Lower leg skin (tissue), 4 donors: Measurements from ENCODE around the gene TMIE. TPM values are rescaled to one million over a fixed set of nuclear protein-coding genes. Genes with fewer than 3 reads are reported as not detected.

ENCODE experiments used
- DNase-seq, 2 donors: peaks; one replicate each; pipeline ENCODE4 v3.0.0-alpha.2; 2019; ENCODE audit warnings: low spot score in 2 of 2
- H3K4me3 ChIP-seq: fragments of 200-600 bp; sonication (generic); 2 replicates; pipeline ENCODE4 v1.5.1; 2017; ENCODE audit warnings: mild to moderate bottlenecking, low read depth; ENCODE audit not compliant: poor library complexity, severe bottlenecking
- CTCF ChIP-seq, 3 donors: fragments of 450-650 bp; IDR thresholded peaks; one replicate each; pipeline ENCODE4 v1.5.1; 2016; ENCODE audit warnings: antibody characterized with exemption in 3 of 3, mild to moderate bottlenecking in 3 of 3, moderate library complexity in 2 of 3
- POLR2A ChIP-seq, 2 donors: fragments of 450-650 bp; IDR thresholded peaks; one replicate each; pipeline ENCODE4 v1.6.1; 2016 to 2017; ENCODE audit warnings: antibody characterized with exemption in 2 of 2, mild to moderate bottlenecking in 1 of 2, moderate library complexity in 1 of 2
- WGBS, 2 donors: methylation state at CpG; one replicate each; pipeline ENCODE4 v1.1.5; 2018; 5-methylcytosine and 5-hydroxymethylcytosine counted together
- intact Hi-C: fragments of 100-400 bp; cut with DNase I; formaldehyde crosslinking; loops from one replicate; pipeline ENCODE4 v1.15.0; 2023; ENCODE audit warnings: low total_unique reads
- total RNA-seq, 4 donors: library from RNA; depleted of rRNA; stranded (reverse); fragments of >200 nt; gene quantifications; one replicate each; pipeline ENCODE4 v1.1.0, GENCODE V29; 2016

TMIE gene
- total RNA-seq, 4 donors from 2014 or later, result 0.37 to 1.1 (median 0.67) TPM

- intact Hi-C loops, result loop anchor here (5.0 kb wide), 1 partner anchor 190 kb away; no protein-coding TSS in a partner anchor
- no peak for TF ChIP-seq CTCF (IDR thresholded peaks at IDR 0.05)
- DNase-seq, result peak in 1 of 2 donors; percentile 71
- 92 to 93% methylated on average over 4 to 7 of the region's 7 CpGs for WGBS, 2 donors
- no peak overlapping the region for H3K4me3 ChIP-seq
Observed at GRCh38 chr3:46707601-46708011, 6.4 kb downstream of the TMIE start.

GRCh38 chr3:46708401-46709156 lies 7.4 kb downstream of the TMIE start:
- DNase-seq, result peak in 1 of 2 donors; percentile 54
- no peak overlapping the region for H3K4me3 ChIP-seq
- WGBS, 2 donors, result 78 to 91% methylated on average over 11 of the region's 11 CpGs
- intact Hi-C loops, result loop anchor here (5.0 kb wide), 1 partner anchor 189 kb away; no protein-coding TSS in a partner anchor
- TF ChIP-seq POLR2A (IDR thresholded peaks at IDR 0.05) (no peak), CTCF (IDR thresholded peaks at IDR 0.05) (no peak)

DNA sequence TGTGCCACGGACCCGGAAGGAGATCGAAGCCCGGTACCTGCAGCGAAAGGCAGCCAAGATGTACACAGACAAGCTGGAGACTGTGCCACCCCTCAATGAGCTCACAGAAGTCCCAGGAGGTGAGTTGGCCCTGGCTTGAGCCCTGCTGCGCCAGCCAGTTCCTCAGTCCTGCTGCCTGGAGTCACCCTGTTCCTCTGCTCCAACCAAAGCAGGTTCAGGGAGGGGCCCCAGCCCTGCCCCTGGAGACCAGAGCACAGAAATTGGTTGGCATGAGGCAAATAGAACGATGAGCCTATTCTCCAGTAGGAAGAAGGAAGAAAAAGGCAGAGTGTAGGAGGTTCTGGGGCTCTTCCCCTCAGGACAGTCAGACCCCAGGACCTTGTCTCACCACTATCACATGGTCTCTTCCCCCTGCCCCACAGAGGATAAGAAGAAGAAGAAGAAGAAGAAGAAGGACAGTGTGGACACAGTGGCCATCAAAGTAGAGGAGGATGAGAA lies 8.0 kb downstream of the TMIE start:
- intact Hi-C loops, result loop anchor here (5.0 kb wide), 1 partner anchor 188 kb away; no protein-coding TSS in a partner anchor
- H3K4me3 ChIP-seq, result no peak overlapping the region
- TF ChIP-seq CTCF (IDR thresholded peaks at IDR 0.05) (no peak), POLR2A (IDR thresholded peaks at IDR 0.05) (no peak)
- WGBS, 2 donors, result 94 to 95% methylated on average over 7 of the region's 7 CpGs
- DNase-seq, result peak in 1 of 2 donors; percentile 59

DNA sequence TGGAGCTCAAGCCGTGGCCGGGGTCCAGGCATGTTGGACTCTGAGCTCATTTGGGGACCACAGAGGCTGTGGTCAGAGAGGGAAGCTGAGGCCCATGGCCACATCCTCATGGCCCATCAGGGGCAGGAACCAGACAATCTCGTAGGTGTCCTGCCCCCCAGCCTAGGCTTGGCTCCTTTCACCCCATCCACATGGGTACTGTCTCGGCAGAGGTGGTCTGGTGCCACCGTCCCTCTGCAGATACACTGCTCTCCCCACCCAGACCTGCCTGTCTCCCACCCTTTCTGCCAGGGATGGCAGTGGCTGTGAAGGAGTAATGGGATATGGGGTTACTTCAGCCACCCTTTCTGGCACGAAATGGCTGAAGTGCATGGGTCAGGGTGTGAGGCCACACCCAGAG lies 8.5 kb downstream of the TMIE start:
- no peak overlapping the region for H3K4me3 ChIP-seq
- TF ChIP-seq CTCF (IDR thresholded peaks at IDR 0.05) (no peak), POLR2A (IDR thresholded peaks at IDR 0.05) (no peak)
- peak in 1 of 2 donors; percentile 71 for DNase-seq
- 86 to 92% methylated on average over 6 of the region's 6 CpGs for WGBS, 2 donors
- intact Hi-C loops, result loop anchor here (5.0 kb wide), 1 partner anchor 188 kb away; no protein-coding TSS in a partner anchor

- TF ChIP-seq CTCF (IDR thresholded peaks at IDR 0.05) (no peak), POLR2A (IDR thresholded peaks at IDR 0.05) (no peak)
- peak in 1 of 2 donors; percentile 59 for DNase-seq
- WGBS, 2 donors, result 93 to 97% methylated on average over 7 of the region's 7 CpGs
- intact Hi-C loops, result no loop called here
- no peak overlapping the region for H3K4me3 ChIP-seq
Observed at GRCh38 chr3:46710229-46710628, 9.0 kb downstream of the TMIE start.
